Panc1 (cell line): Measurements from ENCODE around the gene TAOK3. TPM values are rescaled to one million over a fixed set of nuclear protein-coding genes. Genes with fewer than 3 reads are reported as not detected.

Experiments used
- ATAC-seq: fragments of 200-7000 bp; cut with Tn5 transposase; 2 replicates; pipeline ENCODE4 v1.9.1; 2020; ENCODE audit warnings: mild to moderate bottlenecking, moderate library complexity
- BruUV-seq: library from RNA; stranded (reverse); fragments of 400-500 nt; replicated peaks from 2 replicates; lab custom pipeline; 2021; lab: Mats Ljungman, UMichigan
- CTCF ChIA-PET: fragments of 300-600 bp; sonication (Branson Sonifier 250); formaldehyde crosslinking; loops from one replicate; lab custom pipeline; 2022; ENCODE audit warnings: antibody characterized with exemption; lab: Charles Lee
- POLR2A ChIA-PET: fragments of 300-600 bp; sonication (Branson Sonifier 250); formaldehyde crosslinking; loops from one replicate; lab custom pipeline; 2022; ENCODE audit warnings: antibody characterized with exemption; lab: Charles Lee
- DNase-seq: peaks from one replicate; pipeline ENCODE4 v3.0.0-alpha.2; 2010; ENCODE audit warnings: low read depth, low spot score
- H3K27ac ChIP-seq: 2 replicates; pipeline ENCODE4 v1.5.1; 2011; ENCODE audit warnings: mild to moderate bottlenecking, low read length, inconsistent platforms
- H3K27me3 ChIP-seq: fragments of 200-500 bp; sonication (Bioruptor generic); 2 replicates; pipeline ENCODE4 v1.6.0; 2014; ENCODE audit warnings: low read length, inconsistent platforms; ENCODE audit not compliant: control insufficient read depth, insufficient read depth
- H3K36me3 ChIP-seq: fragments of 200-500 bp; sonication (Bioruptor generic); 2 replicates; pipeline ENCODE4 v1.5.1; 2014; ENCODE audit warnings: inconsistent platforms, mild to moderate bottlenecking, low read length, moderate library complexity; ENCODE audit not compliant: control insufficient read depth, insufficient read depth
- H3K4me1 ChIP-seq: 2 replicates; pipeline ENCODE4 v1.5.1; 2011; ENCODE audit warnings: inconsistent platforms, mild to moderate bottlenecking, low read length, moderate library complexity; ENCODE audit not compliant: control insufficient read depth, insufficient read depth
- H3K4me3 ChIP-seq, 2 experiments: 2 replicates each; pipeline ENCODE4 v1.5.1; 2011 to 2012; ENCODE audit warnings: low read depth in 2 of 2, low read length in 2 of 2, mild to moderate bottlenecking in 2 of 2, inconsistent platforms in 1 of 2, moderate library complexity in 1 of 2
- H3K9me3 ChIP-seq: fragments of 200-500 bp; sonication (Bioruptor generic); 2 replicates; pipeline ENCODE4 v1.5.1; 2014; ENCODE audit warnings: low read depth, mild to moderate bottlenecking, inconsistent platforms, low read length, moderate library complexity; ENCODE audit not compliant: control insufficient read depth, insufficient read depth
- POLR2AphosphoS5 ChIP-seq: IDR thresholded peaks from 2 replicates; pipeline ENCODE4 v1.6.1; 2012; ENCODE audit warnings: mild to moderate bottlenecking, low read depth, low read length, moderate library complexity
- SIN3A ChIP-seq: IDR thresholded peaks from 2 replicates; pipeline ENCODE4 v1.6.1; 2012; ENCODE audit warnings: low read depth, mild to moderate bottlenecking, low read length, moderate library complexity, borderline replicate concordance; ENCODE audit not compliant: insufficient read depth
- TCF7L2 ChIP-seq: IDR thresholded peaks from 2 replicates; pipeline ENCODE4 v1.6.1; 2011; ENCODE audit warnings: mild to moderate bottlenecking, low read depth, low read length, inconsistent platforms
- in situ Hi-C: cut with HindIII; loops from 2 replicates; pipeline ENCODE4 v1.10.0; 2016; ENCODE audit warnings: low sequenced_read_pairs, low pct_unique_long_range_greater_than_20kb
- intact Hi-C: fragments of 100-400 bp; cut with micrococcal nuclease; formaldehyde crosslinking; loops from one replicate; pipeline ENCODE4 v1.10.0; 2022; ENCODE audit not compliant: unreplicated experiment
- total RNA-seq: library from RNA; stranded (reverse); gene quantifications from one replicate; pipeline ENCODE4 v1.2.1, GENCODE V29; 2021; ENCODE audit not compliant: unreplicated experiment
- TF ChIP-seq, protein P1 (sequence below): fragments of 450-650 bp; IDR thresholded peaks from 2 replicates; pipeline ENCODE4 v1.5.1; 2017; ENCODE audit warnings: mild to moderate bottlenecking
- TF ChIP-seq, protein P2 (sequence below), 2 experiments: IDR thresholded peaks; 2 replicates each; pipeline ENCODE4 v1.6.1; 2011 to 2012; ENCODE audit warnings: low read depth in 2 of 2, control low read depth in 1 of 2, low read length in 1 of 2, mild to moderate bottlenecking in 1 of 2, moderate library complexity in 1 of 2; ENCODE audit not compliant: insufficient read depth in 1 of 2

TAOK3 gene
- total RNA-seq, 1 experiment from 2014 or later, result 30.5 TPM

DNA sequence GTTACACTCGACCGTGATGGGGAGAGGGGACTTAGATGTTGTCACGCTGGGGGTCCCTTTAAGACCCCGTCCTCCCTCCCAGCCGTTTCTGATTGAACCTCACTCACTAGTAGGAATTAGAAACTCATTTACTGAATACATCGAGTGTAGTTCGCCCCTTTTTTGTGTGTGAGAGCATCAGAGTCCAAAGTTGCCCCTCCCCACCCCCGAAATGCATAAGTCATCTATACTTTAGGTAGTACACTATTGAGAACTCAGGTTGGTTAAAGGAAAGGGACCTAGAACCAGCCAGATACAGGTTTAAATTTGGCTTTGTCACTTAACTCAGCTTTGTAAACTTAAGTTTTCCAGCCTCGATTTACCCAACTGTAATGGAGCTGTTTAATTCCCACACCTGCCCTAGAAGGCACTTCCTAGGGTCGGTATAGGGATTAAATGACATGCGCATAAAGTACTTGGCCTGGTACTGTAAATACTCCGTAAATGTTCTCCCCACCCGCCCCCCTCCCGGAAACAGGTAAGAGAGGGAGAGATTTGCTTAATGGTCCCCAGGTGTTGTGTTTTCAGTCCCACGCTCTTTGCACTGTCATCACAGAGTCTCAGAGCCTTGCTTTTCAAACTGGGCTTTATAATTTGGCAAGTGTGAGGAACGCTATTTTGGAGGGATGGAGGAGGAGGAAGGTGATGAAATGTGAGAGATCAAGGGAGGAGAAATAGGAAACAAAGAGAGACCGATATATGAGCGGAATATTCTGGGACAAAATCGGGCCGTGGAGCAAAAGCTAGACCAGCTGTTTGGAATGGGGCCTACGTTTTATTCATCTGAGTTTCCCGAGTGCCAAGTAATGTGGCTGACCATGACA lies 4.5 kb upstream of the TAOK3 start:
- TF ChIP-seq SIN3A (0 out of 2 replicates have a peak, but pooled peaks have one; percentile 33), POLR2AphosphoS5 (no peak)
- TF ChIP-seq, protein P1, sequence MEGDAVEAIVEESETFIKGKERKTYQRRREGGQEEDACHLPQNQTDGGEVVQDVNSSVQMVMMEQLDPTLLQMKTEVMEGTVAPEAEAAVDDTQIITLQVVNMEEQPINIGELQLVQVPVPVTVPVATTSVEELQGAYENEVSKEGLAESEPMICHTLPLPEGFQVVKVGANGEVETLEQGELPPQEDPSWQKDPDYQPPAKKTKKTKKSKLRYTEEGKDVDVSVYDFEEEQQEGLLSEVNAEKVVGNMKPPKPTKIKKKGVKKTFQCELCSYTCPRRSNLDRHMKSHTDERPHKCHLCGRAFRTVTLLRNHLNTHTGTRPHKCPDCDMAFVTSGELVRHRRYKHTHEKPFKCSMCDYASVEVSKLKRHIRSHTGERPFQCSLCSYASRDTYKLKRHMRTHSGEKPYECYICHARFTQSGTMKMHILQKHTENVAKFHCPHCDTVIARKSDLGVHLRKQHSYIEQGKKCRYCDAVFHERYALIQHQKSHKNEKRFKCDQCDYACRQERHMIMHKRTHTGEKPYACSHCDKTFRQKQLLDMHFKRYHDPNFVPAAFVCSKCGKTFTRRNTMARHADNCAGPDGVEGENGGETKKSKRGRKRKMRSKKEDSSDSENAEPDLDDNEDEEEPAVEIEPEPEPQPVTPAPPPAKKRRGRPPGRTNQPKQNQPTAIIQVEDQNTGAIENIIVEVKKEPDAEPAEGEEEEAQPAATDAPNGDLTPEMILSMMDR, result 0 out of 2 replicates have a peak, but pooled peaks have one; percentile 49
- POLR2A ChIA-PET, result interaction anchor here (0.5 kb wide), 1 partner anchor 179 kb away, joined by 3 read pairs; no protein-coding TSS in a partner anchor
- in situ Hi-C loops, result no loop called here

DNA sequence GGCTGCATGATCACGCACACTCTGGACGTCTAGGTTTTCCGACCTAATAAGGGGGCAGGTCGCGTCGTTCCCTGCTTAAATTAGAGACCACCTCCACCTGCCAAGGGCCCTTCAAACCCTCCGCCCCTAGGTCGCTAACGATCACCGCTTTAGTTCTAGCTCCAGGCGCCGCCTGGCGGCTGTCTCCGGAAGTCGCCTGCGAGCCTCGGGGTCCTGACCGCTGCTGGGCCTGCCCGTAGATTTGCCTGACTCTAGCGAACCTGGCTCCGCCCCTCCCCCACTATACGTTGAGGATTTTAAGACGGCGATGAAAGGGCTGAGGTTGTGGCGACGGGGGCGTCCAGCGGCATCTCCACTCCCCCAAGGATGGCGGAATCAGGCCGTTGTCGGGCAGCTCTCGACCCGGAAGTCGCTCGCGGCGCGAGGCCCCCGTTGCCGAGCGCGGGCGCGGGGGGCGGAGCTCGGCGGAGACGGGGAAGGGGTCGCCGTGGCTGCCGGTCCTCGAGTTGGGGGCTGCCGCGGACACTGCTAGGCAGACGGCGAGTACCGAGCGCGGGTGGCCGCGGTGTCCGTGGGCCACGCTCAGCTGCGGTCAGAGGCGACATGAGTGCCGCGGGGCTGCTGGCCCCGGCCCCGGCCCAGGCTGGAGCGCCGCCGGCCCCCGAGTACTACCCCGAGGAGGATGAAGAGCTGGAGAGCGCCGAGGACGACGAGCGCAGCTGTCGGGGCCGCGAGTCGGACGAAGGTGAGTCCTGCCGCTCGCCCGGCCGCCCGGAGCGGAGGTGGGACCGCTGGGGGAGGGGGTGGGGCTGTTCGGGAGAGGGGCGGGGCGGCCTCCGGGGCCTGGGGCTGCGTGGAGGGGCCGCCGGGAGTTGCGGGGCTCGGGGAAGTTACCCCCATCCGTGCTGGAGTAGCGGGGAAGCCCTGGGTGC lies 3.6 kb upstream of the TAOK3 start, which contains the start of gene SUDS3:
SUDS3 (plus strand) TSS at position 467 of the 932 bp plus-strand sequence; CDS start at position 604, 137 bp downstream.
- peak; percentile 83 for DNase-seq
- Histone ChIP-seq H3K36me3 (peaks cover 10% of the 10 kb centered on the region), H3K27me3 (no peaks in the 10 kb centered on the region), H3K27ac (peak within 1 kb of the TSS; percentile 98), H3K9me3 (no peaks in the 10 kb centered on the region), H3K4me3 (peak within 1 kb of the TSS; percentile 83 to 88), H3K4me1 (peaks cover 3% of the 10 kb centered on the region; the same call in 1 of the 2 replicates)
- ChIA-PET CTCF (interaction anchor here (0.6 to 2.4 kb wide), 10 partner anchors 38 to 902 kb away, joined by 3 to 13 read pairs (median 6); partner anchors contain the start of gene PEBP1), POLR2A (interaction anchor here (0.5 to 0.7 kb wide), 2 partner anchors 178 to 210 kb away, joined by 3 to 4 read pairs; no protein-coding TSS in a partner anchor)
- peak; percentile 56 for ATAC-seq
- intact Hi-C loops (loop anchor here (1.0 kb wide), 1 partner anchor 255 kb away; no protein-coding TSS in a partner anchor), in situ Hi-C loops (no loop called here)
- no TSS peak for BruUV-seq
- TF ChIP-seq POLR2AphosphoS5 (peak; percentile 58), SIN3A (peak; percentile 73; the same call in 1 of the 2 replicates), TCF7L2 (peak; percentile 67; the same call in 1 of the 2 replicates)
- TF ChIP-seq, protein P1, result peak; percentile 98
- TF ChIP-seq, protein P2, sequence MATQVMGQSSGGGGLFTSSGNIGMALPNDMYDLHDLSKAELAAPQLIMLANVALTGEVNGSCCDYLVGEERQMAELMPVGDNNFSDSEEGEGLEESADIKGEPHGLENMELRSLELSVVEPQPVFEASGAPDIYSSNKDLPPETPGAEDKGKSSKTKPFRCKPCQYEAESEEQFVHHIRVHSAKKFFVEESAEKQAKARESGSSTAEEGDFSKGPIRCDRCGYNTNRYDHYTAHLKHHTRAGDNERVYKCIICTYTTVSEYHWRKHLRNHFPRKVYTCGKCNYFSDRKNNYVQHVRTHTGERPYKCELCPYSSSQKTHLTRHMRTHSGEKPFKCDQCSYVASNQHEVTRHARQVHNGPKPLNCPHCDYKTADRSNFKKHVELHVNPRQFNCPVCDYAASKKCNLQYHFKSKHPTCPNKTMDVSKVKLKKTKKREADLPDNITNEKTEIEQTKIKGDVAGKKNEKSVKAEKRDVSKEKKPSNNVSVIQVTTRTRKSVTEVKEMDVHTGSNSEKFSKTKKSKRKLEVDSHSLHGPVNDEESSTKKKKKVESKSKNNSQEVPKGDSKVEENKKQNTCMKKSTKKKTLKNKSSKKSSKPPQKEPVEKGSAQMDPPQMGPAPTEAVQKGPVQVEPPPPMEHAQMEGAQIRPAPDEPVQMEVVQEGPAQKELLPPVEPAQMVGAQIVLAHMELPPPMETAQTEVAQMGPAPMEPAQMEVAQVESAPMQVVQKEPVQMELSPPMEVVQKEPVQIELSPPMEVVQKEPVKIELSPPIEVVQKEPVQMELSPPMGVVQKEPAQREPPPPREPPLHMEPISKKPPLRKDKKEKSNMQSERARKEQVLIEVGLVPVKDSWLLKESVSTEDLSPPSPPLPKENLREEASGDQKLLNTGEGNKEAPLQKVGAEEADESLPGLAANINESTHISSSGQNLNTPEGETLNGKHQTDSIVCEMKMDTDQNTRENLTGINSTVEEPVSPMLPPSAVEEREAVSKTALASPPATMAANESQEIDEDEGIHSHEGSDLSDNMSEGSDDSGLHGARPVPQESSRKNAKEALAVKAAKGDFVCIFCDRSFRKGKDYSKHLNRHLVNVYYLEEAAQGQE (IDR thresholded peaks at IDR 0.05; ENCODE audit: insufficient read depth in 1 of 2, low read depth in 2 of 2, low read length in 1 of 2), result no peak

More for the DNA sequence above, 4.5 kb upstream of the TAOK3 start:
- peak overlapping the region; percentile 83 to 88 for H3K4me3 ChIP-seq
- peaks cover 10% of the 10 kb centered on the region for H3K36me3 ChIP-seq
- DNase-seq (no peak), ATAC-seq (no peak)
- no TSS peak for BruUV-seq
- intact Hi-C loops, result no loop called here
- H3K27me3 ChIP-seq, result no peaks in the 10 kb centered on the region
- H3K4me1 ChIP-seq, result peaks cover 3% of the 10 kb centered on the region; the same call in 1 of the 2 replicates
- no peaks in the 10 kb centered on the region for H3K9me3 ChIP-seq
- CTCF ChIA-PET, result interaction anchor here (0.6 to 2.4 kb wide), 9 partner anchors 14 to 902 kb away, joined by 3 to 12 read pairs (median 4); no protein-coding TSS in a partner anchor
- H3K27ac ChIP-seq, result peak overlapping the region; percentile 86
